ENCODE results near the gene PKP2.
"Not testable (repeated sequence)": the region's sequence is repeated elsewhere in the genome, so short reads cannot be mapped to it uniquely, and the experiment has no call there.

PKP2 gene

GRCh38 chr12:32864731-32865130 is 31.8 kb downstream of the PKP2 start:
- DNase-seq (ENCODE audit: low read depth in 1 of 2, low spot score in 1 of 2) = no peak

GRCh38 chr12:32863128-32863527 is 33.4 kb downstream of the PKP2 start:
- DNase-seq (ENCODE audit: low read depth in 1 of 2, low spot score in 1 of 2) = no peak

GRCh38 chr12:32861658-32862057 is 34.9 kb downstream of the PKP2 start:
- DNase-seq (ENCODE audit: low read depth in 1 of 2, low spot score in 1 of 2) = not testable (repeated sequence)

GRCh38 chr12:32860192-32860591 is 36.4 kb downstream of the PKP2 start:
- DNase-seq (ENCODE audit: low read depth in 1 of 2, low spot score in 1 of 2) = no peak

- DNase-seq (ENCODE audit: low read depth in 1 of 2, low spot score in 1 of 2) = no peak
Observed at GRCh38 chr12:32859389-32859788, 37.2 kb downstream of the PKP2 start.

- DNase-seq (ENCODE audit: low read depth in 1 of 2, low spot score in 1 of 2) = no peak
Observed at GRCh38 chr12:32854716-32855115, 41.9 kb downstream of the PKP2 start.

- DNase-seq (ENCODE audit: low read depth in 1 of 2, low spot score in 1 of 2) = no peak
Observed at GRCh38 chr12:32854097-32854496, 42.5 kb downstream of the PKP2 start.

- no peak for DNase-seq (ENCODE audit: low read depth in 1 of 2, low spot score in 1 of 2)
Observed at GRCh38 chr12:32847287-32847686, 49.3 kb downstream of the PKP2 start.

- DNase-seq (ENCODE audit: low read depth in 1 of 2, low spot score in 1 of 2) = no peak
Observed at GRCh38 chr12:32846053-32846452, 50.5 kb downstream of the PKP2 start.

- DNase-seq (ENCODE audit: low read depth in 1 of 2, low spot score in 1 of 2) = no peak
Observed at GRCh38 chr12:32843528-32844095, 53.0 kb downstream of the PKP2 start.

GRCh38 chr12:32841061-32841460 is 55.5 kb downstream of the PKP2 start:
- DNase-seq (ENCODE audit: low read depth in 1 of 2, low spot score in 1 of 2) = no peak

- no peak for DNase-seq (ENCODE audit: low read depth in 1 of 2, low spot score in 1 of 2)
Observed at GRCh38 chr12:32839828-32840227, 56.7 kb downstream of the PKP2 start.

- no peak for DNase-seq (ENCODE audit: low read depth in 1 of 2, low spot score in 1 of 2)
Observed at GRCh38 chr12:32837974-32838373, 58.6 kb downstream of the PKP2 start.

GRCh38 chr12:32836710-32837109 is 59.9 kb downstream of the PKP2 start:
- DNase-seq (ENCODE audit: low read depth in 1 of 2, low spot score in 1 of 2) = no peak

GRCh38 chr12:32834122-32834521 is 62.5 kb downstream of the PKP2 start:
- no peak for DNase-seq (ENCODE audit: low read depth in 1 of 2, low spot score in 1 of 2)

GRCh38 chr12:32828552-32828951 is 68.0 kb downstream of the PKP2 start:
- DNase-seq (ENCODE audit: low read depth in 1 of 2, low spot score in 1 of 2) = no peak

- DNase-seq (ENCODE audit: low read depth in 1 of 2, low spot score in 1 of 2) = no peak
Observed at GRCh38 chr12:32828120-32828519, 68.5 kb downstream of the PKP2 start.

- no peak for DNase-seq (ENCODE audit: low read depth in 1 of 2, low spot score in 1 of 2)
Observed at GRCh38 chr12:32826807-32827412, 69.7 kb downstream of the PKP2 start.

GRCh38 chr12:32824596-32824995 is 72.0 kb downstream of the PKP2 start:
- DNase-seq (ENCODE audit: low read depth in 1 of 2, low spot score in 1 of 2) = no peak

- DNase-seq (ENCODE audit: low read depth in 1 of 2, low spot score in 1 of 2) = no peak
Observed at GRCh38 chr12:32822344-32822743, 74.2 kb downstream of the PKP2 start.

GRCh38 chr12:32821710-32822109 is 74.9 kb downstream of the PKP2 start:
- DNase-seq (ENCODE audit: low read depth in 1 of 2, low spot score in 1 of 2) = no peak

GRCh38 chr12:32821293-32821692 is 75.3 kb downstream of the PKP2 start:
- no peak for DNase-seq (ENCODE audit: low read depth in 1 of 2, low spot score in 1 of 2)

- no peak for DNase-seq (ENCODE audit: low read depth in 1 of 2, low spot score in 1 of 2)
Observed at GRCh38 chr12:32820376-32820931, 76.1 kb downstream of the PKP2 start.

Measured in stimulated activated CD4-positive, alpha-beta T cell treated with anti-CD3 and anti-CD28 coated beads, Interleukin-15, amount 100 ng/mL, for 1 hour (primary cell).